WI38 (cell line): Measurements from ENCODE around the gene NUMB.
"Not testable (repeated sequence)": the region's sequence is repeated elsewhere in the genome, so short reads cannot be mapped to it uniquely, and the experiment has no call there.

Experiments used
- H3K4me3 ChIP-seq: 2 replicates; pipeline ENCODE4 v1.5.1; 2011; ENCODE audit warnings: low read depth, mild to moderate bottlenecking, control low read depth, low read length
- CTCF ChIP-seq: IDR thresholded peaks from 2 replicates; pipeline ENCODE4 v1.5.1; 2012; ENCODE audit warnings: low read depth, mild to moderate bottlenecking, control low read depth, low read length

The NUMB gene

GRCh38 chr14:73392329-73393257 is 65.8 kb downstream of the NUMB start:
- no peak overlapping the region for H3K4me3 ChIP-seq
- no peak for TF ChIP-seq CTCF

- H3K4me3 ChIP-seq = not testable (repeated sequence)
Measured at GRCh38 chr14:73387860-73388259, 70.5 kb downstream of the NUMB start.

- no peak for TF ChIP-seq CTCF
- no peak overlapping the region for H3K4me3 ChIP-seq
Measured at GRCh38 chr14:73386342-73386741, 72.0 kb downstream of the NUMB start.

- not testable (repeated sequence) for H3K4me3 ChIP-seq
Measured at GRCh38 chr14:73385021-73385420, 73.3 kb downstream of the NUMB start.

- H3K4me3 ChIP-seq = no peak overlapping the region
- TF ChIP-seq CTCF = no peak
Measured at GRCh38 chr14:73383356-73383755, 75.0 kb downstream of the NUMB start.

GRCh38 chr14:73381380-73382013 is 76.8 kb downstream of the NUMB start:
- no peak for TF ChIP-seq CTCF
- H3K4me3 ChIP-seq = no peak overlapping the region

- TF ChIP-seq CTCF = no peak
- H3K4me3 ChIP-seq = no peak overlapping the region
Measured at GRCh38 chr14:73376585-73376984, 81.8 kb downstream of the NUMB start.

- no peak overlapping the region for H3K4me3 ChIP-seq
- no peak for TF ChIP-seq CTCF
Measured at GRCh38 chr14:73375861-73376260, 82.5 kb downstream of the NUMB start.
